ENCODE measurements around the gene C12orf57. TPM values are rescaled to one million over a fixed set of nuclear protein-coding genes. Genes with fewer than 3 reads are reported as not detected.

The C12orf57 gene
- total and polyA plus RNA-seq, 2 experiments from 2014 or later, result 204 to 262 TPM

DNA sequence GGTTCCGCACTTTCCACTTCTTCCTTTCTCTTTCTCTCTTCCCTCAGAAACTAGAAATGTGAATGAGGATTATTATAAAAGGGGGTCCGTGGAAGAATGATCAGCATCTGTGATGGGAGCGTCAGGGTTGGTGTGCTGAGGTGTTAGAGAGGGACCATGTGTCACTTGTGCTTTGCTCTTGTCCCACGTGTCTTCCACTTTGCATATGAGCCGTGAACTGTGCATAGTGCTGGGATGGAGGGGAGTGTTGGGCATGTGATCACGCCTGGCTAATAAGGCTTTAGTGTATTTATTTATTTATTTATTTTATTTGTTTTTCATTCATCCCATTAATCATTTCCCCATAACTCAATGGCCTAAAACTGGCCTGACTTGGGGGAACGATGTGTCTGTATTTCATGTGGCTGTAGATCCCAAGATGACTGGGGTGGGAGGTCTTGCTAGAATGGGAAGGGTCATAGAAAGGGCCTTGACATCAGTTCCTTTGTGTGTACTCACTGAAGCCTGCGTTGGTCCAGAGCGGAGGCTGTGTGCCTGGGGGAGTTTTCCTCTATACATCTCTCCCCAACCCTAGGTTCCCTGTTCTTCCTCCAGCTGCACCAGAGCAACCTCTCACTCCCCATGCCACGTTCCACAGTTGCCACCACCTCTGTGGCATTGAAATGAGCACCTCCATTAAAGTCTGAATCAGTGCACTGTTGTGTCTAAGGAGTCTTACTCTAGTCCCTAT is 20.7 kb upstream of the C12orf57 start (continued):
- TF ChIP-seq, protein P1, sequence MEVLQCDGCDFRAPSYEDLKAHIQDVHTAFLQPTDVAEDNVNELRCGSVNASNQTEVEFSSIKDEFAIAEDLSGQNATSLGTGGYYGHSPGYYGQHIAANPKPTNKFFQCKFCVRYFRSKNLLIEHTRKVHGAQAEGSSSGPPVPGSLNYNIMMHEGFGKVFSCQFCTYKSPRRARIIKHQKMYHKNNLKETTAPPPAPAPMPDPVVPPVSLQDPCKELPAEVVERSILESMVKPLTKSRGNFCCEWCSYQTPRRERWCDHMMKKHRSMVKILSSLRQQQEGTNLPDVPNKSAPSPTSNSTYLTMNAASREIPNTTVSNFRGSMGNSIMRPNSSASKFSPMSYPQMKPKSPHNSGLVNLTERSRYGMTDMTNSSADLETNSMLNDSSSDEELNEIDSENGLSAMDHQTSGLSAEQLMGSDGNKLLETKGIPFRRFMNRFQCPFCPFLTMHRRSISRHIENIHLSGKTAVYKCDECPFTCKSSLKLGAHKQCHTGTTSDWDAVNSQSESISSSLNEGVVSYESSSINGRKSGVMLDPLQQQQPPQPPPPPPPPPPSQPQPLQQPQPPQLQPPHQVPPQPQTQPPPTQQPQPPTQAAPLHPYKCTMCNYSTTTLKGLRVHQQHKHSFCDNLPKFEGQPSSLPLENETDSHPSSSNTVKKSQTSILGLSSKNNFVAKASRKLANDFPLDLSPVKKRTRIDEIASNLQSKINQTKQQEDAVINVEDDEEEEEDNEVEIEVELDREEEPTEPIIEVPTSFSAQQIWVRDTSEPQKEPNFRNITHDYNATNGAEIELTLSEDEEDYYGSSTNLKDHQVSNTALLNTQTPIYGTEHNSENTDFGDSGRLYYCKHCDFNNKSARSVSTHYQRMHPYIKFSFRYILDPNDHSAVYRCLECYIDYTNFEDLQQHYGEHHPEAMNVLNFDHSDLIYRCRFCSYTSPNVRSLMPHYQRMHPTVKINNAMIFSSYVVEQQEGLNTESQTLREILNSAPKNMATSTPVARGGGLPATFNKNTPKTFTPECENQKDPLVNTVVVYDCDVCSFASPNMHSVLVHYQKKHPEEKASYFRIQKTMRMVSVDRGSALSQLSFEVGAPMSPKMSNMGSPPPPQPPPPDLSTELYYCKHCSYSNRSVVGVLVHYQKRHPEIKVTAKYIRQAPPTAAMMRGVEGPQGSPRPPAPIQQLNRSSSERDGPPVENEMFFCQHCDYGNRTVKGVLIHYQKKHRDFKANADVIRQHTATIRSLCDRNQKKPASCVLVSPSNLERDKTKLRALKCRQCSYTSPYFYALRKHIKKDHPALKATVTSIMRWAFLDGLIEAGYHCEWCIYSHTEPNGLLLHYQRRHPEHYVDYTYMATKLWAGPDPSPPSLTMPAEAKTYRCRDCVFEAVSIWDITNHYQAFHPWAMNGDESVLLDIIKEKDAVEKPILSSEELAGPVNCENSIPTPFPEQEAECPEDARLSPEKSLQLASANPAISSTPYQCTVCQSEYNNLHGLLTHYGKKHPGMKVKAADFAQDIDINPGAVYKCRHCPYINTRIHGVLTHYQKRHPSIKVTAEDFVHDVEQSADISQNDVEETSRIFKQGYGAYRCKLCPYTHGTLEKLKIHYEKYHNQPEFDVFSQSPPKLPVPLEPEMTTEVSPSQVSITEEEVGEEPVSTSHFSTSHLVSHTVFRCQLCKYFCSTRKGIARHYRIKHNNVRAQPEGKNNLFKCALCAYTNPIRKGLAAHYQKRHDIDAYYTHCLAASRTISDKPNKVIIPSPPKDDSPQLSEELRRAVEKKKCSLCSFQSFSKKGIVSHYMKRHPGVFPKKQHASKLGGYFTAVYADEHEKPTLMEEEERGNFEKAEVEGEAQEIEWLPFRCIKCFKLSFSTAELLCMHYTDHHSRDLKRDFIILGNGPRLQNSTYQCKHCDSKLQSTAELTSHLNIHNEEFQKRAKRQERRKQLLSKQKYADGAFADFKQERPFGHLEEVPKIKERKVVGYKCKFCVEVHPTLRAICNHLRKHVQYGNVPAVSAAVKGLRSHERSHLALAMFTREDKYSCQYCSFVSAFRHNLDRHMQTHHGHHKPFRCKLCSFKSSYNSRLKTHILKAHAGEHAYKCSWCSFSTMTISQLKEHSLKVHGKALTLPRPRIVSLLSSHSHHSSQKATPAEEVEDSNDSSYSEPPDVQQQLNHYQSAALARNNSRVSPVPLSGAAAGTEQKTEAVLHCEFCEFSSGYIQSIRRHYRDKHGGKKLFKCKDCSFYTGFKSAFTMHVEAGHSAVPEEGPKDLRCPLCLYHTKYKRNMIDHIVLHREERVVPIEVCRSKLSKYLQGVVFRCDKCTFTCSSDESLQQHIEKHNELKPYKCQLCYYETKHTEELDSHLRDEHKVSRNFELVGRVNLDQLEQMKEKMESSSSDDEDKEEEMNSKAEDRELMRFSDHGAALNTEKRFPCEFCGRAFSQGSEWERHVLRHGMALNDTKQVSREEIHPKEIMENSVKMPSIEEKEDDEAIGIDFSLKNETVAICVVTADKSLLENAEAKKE (CRISPR knock-in tag; IDR thresholded peaks at IDR 0.05), result no peak

DNA sequence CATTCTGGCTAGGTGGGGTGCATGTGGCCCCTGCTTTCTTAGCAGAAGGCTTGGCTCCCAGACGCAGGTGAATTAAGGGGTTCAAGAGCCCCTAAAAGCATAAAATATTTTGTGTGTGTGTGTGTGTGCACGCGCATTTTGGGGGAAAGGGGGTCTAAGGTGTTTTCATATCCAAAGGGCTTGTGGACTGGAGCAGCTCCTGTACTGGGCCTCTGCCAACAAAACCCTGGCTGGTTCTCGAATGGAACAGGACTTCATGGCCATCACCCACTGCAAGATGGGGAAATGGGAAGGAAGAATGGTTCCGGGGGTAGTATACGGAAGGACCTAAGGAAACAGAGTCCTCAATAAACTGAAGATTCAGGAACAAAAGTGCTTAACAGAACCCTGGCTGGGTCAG is 20.0 kb upstream of the C12orf57 start:
- Mint-ChIP-seq H3K4me1 (peaks cover 53% of the 10 kb centered on the region), H3K27me3 (ENCODE audit: insufficient read depth, low read depth, poor library complexity) (peaks cover 35% of the 10 kb centered on the region), H3K9me3 (no peaks in the 10 kb centered on the region; the same call in 1 of the 3 replicates), H3K27ac (peak overlapping the region; percentile 97; the same call in 1 of the 2 replicates), H3K4me3 (peak overlapping the region; percentile 81; the same call in 1 of the 3 replicates), H3K36me3 (ENCODE audit: low read depth) (peaks cover 39% of the 10 kb centered on the region)
- Histone ChIP-seq H3F3A (replicated peaks; ENCODE audit: low read depth) (peaks cover 24% of the 10 kb centered on the region), H3K4me2 (no peak overlapping the region), H3K36me3 (ENCODE audit: insufficient read depth) (no peaks in the 10 kb centered on the region; the same call in none of the 2 replicates), H4K20me1 (replicated peaks; ENCODE audit: insufficient read depth) (no peaks in the 10 kb centered on the region; the same call in 1 of the 2 replicates), H3K4me1 (ENCODE audit: insufficient read depth) (peaks cover 30% of the 10 kb centered on the region), H3K27me3 (ENCODE audit: insufficient read depth) (no peaks in the 10 kb centered on the region), H3K27ac (ENCODE audit: low read depth) (no peak overlapping the region), H2AFZ (no peak overlapping the region), H3K79me2 (replicated peaks; ENCODE audit: insufficient read depth) (peaks cover 12% of the 10 kb centered on the region), H3K4me3 (no peak overlapping the region), H3K9me2 (ENCODE audit: insufficient read depth) (no peaks in the 10 kb centered on the region)
- DNase-seq (ENCODE audit: low spot score) (no peak), ATAC-seq (no peak)
- TF ChIP-seq, protein P2, sequence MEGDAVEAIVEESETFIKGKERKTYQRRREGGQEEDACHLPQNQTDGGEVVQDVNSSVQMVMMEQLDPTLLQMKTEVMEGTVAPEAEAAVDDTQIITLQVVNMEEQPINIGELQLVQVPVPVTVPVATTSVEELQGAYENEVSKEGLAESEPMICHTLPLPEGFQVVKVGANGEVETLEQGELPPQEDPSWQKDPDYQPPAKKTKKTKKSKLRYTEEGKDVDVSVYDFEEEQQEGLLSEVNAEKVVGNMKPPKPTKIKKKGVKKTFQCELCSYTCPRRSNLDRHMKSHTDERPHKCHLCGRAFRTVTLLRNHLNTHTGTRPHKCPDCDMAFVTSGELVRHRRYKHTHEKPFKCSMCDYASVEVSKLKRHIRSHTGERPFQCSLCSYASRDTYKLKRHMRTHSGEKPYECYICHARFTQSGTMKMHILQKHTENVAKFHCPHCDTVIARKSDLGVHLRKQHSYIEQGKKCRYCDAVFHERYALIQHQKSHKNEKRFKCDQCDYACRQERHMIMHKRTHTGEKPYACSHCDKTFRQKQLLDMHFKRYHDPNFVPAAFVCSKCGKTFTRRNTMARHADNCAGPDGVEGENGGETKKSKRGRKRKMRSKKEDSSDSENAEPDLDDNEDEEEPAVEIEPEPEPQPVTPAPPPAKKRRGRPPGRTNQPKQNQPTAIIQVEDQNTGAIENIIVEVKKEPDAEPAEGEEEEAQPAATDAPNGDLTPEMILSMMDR (conservative IDR thresholded peaks at IDR 0.05; ENCODE audit: low read depth in 2 of 2), result no peak
- TF ChIP-seq EZH2phosphoT487 (IDR thresholded peaks at IDR 0.05; ENCODE audit: unreplicated experiment) (no peak), POLR2AphosphoS5 (IDR thresholded peaks at IDR 0.05; ENCODE audit: low read depth) (no peak; the same call in 1 of the 2 replicates), ZNF114 (CRISPR knock-in tag; IDR thresholded peaks at IDR 0.05) (no peak)
